DLD1 (cell line): ENCODE measurements around the gene STAB2.

Source experiments
- in situ Hi-C: cut with HindIII; loops from 2 replicates; pipeline ENCODE4 v1.10.0; 2017; ENCODE audit warnings: low sequenced_read_pairs

STAB2 gene

GRCh38 chr12:103773109-103773910 lies 186.2 kb downstream of the STAB2 start:
- in situ Hi-C loops: loop anchor here (10.0 kb wide), 1 partner anchor 91 kb away; no protein-coding TSS in a partner anchor

- in situ Hi-C loops: loop anchor here (5.0 to 10.0 kb wide), 2 partner anchors 57 to 90 kb away; no protein-coding TSS in a partner anchor
These were observed 188.0 kb downstream of the STAB2 start for GRCh38 chr12:103774977-103775560.

- in situ Hi-C loops: loop anchor here (5.0 to 10.0 kb wide), 2 partner anchors 54 to 86 kb away; no protein-coding TSS in a partner anchor
These were observed 191.7 kb downstream of the STAB2 start for GRCh38 chr12:103778781-103779180.

- in situ Hi-C loops: loop anchor here (5.0 to 10.0 kb wide), 2 partner anchors 53 to 85 kb away; no protein-coding TSS in a partner anchor
These were observed 192.5 kb downstream of the STAB2 start for GRCh38 chr12:103779410-103780092.

- in situ Hi-C loops: no loop called here
These were observed 193.0 kb downstream of the STAB2 start for GRCh38 chr12:103780093-103780440.

- in situ Hi-C loops: no loop called here
These were observed 193.9 kb downstream of the STAB2 start for GRCh38 chr12:103780992-103781391.

GRCh38 chr12:103782399-103782798 lies 195.3 kb downstream of the STAB2 start:
- in situ Hi-C loops: no loop called here

- in situ Hi-C loops: no loop called here
These were observed 196.9 kb downstream of the STAB2 start for GRCh38 chr12:103783744-103784664.

GRCh38 chr12:103785243-103786031 lies 198.4 kb downstream of the STAB2 start:
- in situ Hi-C loops: no loop called here

- in situ Hi-C loops: no loop called here
These were observed 199.1 kb downstream of the STAB2 start for GRCh38 chr12:103786201-103786600.

- in situ Hi-C loops: no loop called here
These were observed 204.4 kb downstream of the STAB2 start for GRCh38 chr12:103791350-103791920.

GRCh38 chr12:103793046-103793445 lies 206.0 kb downstream of the STAB2 start:
- in situ Hi-C loops: no loop called here

GRCh38 chr12:103793512-103794045 lies 206.5 kb downstream of the STAB2 start:
- in situ Hi-C loops: no loop called here

GRCh38 chr12:103794309-103795213 lies 207.5 kb downstream of the STAB2 start:
- in situ Hi-C loops: no loop called here

- in situ Hi-C loops: no loop called here
These were observed 211.5 kb downstream of the STAB2 start for GRCh38 chr12:103798586-103798985.

- in situ Hi-C loops: no loop called here
These were observed 212.4 kb downstream of the STAB2 start for GRCh38 chr12:103799504-103799856.

- in situ Hi-C loops: no loop called here
These were observed 213.0 kb downstream of the STAB2 start for GRCh38 chr12:103799857-103800771.
